Measurements from ENCODE around the gene RPS6KC1.

The RPS6KC1 gene

DNA sequence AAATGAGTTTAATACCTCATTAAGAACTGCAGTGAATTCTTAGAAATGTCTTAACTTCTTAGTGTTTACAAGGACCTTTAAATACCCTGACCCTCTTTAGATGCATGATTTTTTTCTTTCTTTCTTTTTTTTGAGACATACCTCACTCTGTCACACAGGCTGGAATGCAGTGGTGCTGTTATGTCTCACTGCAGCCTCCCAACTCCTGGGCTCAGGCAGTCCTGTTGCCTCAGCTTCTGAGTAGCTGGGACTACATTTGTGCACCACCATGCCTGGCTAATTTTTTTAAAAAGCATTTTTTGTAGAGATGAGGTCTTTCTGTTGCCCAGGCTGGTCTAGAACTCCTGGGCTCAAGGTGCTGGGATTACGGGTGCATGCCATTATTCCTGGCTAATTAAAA, 191.8 kb downstream of the RPS6KC1 start:
- no peak for DNase-seq

DNA sequence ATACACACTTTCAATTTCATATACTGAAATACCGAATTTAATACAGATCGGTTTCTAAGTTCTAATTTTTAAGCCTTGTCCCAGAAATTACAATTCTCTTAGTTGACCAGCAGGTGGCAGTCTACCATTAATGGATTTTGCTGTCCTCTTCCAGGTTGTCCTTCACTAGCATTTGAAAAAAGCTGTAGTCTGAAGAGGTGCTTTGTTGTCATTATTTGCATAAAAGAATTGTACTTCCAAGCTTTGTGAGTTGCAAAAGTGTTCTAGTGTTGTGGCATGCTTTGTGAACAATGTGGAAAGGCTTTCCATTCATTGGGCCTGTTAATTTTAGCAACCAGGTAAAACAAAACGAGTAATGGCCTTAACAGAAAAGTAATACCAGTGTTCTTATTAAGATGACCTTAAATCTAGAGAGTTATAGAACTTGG, 193.6 kb downstream of the RPS6KC1 start:
- no peak for DNase-seq

DNA sequence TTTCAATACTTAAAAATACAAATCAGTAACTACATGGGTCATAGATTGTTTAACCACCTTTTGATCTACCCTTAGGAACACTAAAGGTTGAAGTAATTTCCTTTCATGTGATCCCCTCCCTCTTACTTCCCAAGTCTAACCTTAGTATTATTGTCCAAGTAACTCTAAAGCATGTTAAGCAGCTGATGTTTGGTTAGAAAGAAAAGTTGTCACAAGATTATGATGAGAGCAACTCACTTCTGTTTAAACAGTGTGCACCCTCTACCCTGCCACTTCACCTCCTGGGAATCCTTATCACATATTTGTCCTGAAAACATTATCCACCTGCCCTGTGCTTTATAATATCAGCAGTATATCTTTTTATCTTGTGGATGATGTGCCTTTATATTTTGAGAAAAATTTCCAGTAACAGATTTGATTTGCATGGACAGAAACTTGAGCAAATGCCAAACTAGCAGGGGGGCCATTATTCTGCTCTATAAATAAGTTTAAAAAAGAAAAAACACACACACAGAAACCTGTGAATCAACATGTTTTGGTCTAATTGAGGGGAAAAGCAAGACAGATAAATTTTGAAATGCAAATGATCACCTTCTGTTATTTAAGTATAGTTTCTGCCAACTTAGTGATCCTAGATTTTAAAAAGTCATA, 194.3 kb downstream of the RPS6KC1 start:
- DNase-seq: no peak

DNA sequence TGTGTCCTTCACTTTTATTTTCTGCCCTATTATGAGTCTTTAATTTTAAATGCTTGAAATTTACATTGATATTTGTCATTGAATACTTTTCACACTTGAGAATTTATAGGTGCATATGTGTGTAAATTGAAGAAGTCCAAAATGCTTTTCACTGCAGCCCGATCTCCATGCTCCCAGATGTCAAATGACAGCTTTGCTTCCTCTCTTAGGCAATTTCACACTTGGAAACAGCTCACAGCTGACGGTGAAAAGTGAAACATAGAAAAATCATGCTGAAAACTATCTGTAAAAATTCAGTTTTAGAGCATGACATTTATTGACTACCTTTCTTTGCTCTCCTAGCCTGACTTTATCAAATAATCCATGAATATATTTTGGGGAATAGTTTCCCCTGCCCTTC, 196.0 kb downstream of the RPS6KC1 start:
- DNase-seq: no peak

DNA sequence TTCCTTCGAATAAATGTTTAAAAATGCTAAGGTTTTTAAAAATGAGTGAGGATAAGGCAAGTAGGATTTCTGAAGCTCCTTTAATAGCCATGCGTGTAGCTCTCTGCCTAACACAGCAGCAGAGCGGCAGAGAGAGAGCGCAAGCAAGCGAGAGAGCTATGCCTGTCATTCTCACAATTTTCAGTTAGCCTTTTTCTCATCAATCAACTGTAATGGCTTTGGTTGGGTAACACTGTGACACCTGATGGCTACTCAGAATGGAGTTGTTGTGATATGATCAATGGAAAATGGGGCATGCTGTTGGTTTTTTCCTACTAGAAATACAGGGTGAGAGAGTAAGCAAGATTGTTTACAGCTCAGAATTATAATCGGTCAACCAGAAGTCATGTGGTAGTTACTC, 198.4 kb downstream of the RPS6KC1 start:
- no peak for DNase-seq

DNA sequence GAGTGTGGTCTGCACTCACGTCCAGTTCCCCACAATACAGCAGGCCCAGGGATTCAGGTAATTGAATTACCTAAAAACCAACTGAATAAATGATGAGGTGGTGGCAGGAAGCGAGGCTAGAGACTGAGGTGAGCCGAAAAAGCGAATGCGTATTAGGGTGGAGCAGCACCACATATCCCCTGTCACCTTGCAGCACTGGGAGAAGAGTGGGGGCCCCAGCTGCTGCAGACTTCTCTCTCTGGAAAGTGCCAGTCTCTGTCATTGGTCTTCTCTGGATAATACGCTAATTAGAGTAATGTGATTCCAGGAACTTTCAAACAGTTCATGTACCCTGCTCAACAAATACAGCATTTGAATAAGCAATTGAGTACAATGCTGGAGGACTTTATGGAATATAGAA, 199.0 kb downstream of the RPS6KC1 start:
- DNase-seq: no peak

DNA sequence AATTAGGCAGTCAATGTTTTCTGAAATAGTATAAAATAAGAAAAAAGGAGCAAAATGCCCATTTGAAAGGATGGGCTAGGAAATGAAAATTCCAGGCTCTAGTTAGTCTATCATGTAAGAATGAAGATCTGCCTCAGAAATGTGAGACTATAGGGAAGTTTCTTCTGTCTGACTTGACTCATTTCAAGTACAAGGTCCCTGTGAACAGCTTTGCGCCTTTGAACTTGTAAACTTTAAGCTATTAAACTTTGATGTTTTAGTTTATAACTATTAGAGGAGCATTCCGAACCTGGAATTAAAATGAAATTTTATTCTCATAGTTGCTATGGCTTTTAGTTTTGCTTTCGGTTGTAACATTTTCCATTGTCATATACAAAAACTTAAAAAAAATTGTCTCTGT, 199.4 kb downstream of the RPS6KC1 start:
- no peak for DNase-seq

DNA sequence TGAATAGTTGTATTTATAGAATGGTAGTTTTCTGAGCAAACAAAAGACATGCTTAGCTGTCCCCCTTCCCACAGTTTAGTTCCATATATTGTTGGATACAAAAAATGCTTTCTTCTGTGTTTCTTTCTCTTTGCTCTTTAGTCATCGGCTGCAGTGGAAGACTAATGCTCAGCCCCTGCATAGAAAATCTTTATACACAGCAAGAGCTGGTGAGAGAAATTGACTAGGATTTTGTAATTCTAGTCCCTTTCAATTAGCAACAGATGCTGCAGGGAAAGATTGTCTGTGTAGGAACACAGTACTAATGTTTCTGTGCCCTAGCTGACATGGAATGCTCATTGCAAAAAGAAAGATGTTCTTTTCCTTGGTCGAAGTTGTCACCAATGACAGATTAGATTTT, 200.9 kb downstream of the RPS6KC1 start:
- DNase-seq: no peak

DNA sequence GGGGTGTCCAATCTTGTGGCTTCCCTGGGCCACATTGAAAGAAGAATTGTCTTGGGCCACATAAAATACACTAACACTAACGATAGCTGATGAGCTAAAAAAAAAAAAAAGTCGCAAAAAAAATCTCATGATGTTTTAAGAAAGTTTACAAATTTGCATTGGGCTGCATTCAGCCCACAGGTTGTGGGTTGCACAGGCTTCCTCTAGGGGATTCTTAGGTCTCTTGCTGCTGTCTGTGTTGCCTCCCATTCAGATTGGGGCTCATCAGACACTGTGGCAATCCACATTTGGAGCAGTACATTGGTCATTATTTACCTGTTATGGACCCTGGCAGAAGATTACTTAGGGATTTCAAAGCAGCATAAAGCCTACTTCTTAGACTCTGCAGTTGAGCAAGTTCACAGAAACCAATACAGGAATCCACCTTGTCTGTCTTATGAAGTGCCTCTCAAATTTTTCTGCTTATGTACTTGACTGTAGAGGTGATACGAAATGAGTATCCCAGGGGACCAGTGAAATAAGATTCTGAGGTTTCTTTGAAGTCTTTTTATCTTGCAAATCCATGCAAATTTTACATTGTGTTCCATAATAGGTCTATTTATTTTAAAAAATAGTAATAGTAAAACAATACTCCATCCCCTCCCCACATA, 205.5 kb downstream of the RPS6KC1 start:
- DNase-seq: no peak

DNA sequence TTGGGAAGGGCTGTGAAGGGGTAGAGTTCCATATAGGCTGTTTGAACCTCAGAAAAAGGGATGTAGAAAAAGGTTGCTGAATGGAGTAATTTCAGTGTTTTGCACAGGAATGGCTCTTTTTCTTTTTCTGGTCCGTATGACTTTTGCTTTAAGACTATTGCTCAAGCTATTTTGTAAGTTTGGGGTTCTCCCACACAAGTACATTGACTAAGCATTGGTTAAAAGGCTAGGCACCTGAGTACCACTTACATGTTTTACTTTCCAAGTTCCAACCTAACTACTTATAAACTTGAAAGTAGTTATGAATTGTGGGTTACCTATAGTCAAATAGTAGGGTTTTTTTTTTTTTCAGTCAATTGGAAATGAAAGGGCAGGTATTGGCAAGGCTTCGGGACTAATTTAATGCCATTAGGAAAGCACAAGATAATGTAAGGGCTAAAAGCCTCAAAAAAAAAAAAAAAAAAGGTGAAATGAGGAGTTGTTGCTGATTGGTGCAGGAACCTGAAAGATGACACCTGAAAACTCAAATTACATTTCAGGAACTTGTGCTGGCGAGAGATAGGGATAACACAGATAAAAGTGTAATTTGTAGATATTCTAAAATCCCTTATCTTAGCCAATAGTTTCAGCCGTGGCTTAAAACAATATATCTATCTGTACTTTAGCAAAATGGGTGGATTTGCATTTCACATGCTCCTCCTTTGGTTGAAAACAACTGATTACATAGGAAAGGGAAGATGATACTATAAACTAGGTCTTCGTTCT, 209.5 kb downstream of the RPS6KC1 start:
- DNase-seq: no peak

DNA sequence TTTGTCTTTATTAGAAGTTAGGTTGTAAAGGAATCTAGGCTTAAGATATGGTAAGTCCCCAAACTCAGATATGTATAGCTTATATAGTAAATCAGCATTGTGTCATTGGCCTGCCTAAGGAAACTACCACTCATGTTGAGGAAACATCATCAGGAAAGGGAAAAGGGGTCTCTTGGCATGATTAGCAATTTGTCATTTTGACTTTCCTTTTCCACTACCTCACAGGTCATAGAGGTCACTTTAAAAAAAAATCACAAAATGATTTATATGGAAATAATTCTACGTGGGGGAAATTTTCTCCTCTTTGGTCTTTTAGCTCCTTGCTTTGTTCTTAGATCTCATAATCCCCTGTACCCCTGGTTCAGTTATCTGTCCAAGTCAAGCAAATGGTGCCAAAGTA, 213.5 kb downstream of the RPS6KC1 start:
- DNase-seq: no peak

DNA sequence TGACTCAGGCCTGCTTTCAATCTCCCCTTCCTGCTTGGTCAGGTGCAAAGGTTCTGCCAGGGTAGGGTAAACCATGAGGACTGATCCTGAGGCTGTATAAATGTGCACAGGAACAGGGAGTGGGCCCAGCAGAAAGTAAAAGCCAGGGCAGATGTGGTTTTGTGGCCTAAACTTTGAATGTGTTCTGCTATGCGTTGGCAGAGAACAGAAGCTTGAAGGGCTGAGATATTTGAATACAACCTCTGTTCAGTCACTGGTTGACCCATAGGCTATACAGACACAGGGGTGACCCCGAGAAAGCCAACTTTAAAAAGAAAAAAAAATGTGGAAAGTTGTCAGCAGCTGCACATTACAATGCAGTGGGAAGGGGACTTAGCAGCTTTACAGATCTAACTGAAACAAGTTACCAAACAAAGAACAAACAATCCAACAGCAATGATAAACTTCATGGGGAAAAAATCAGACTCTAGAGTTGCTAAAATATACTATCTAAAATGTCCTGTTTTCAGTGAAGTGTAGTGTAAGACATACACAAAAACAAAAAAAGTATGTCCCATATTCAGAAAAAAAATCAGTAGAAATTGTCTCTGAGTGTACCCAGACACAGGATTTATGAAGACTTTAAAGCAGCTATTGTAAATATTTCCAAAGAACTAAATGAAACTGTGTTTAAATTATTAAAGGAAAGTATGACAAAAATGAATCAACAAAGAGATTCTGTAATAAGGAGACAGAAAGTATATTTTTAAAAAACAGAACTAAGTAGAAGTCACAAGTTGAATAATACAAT, 216.1 kb downstream of the RPS6KC1 start:
- DNase-seq: no peak

DNA sequence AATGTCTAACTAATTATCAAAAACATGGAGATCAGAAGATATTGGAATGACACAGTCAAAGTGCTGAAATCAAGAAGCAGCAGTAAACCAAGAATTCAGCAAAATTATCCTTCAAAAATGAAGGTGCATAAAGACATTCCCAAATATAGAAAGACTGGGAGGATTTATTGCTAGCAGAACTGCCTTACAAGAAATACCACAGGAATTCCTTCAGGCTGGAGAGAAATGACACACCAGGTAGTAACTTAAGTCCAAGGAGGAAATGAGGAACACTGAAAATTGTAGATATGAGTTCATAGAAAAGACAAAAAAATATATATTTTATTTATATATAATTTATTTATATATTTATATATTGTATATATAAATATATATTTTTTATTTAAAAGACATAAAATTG, 217.2 kb downstream of the RPS6KC1 start:
- no peak for DNase-seq

DNA sequence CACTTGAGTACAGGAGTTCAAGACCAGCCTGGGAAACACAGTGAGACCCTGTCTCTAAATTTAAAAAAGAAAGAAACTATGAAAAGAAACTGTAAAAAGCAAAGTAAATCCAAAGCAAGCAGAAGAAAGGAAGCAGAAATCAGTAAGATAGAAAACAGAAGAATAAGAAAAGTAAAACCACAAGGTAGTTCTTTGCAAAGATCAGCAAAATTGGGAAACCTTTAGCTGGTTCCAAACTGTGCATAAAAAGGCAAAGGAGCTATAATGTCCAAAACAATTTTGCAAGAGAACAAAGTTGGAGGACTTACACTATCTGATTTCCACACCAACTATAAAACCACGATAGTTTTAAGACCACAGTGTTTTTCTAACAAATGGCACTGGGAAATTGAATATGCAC, 218.8 kb downstream of the RPS6KC1 start:
- no peak for DNase-seq

DNA sequence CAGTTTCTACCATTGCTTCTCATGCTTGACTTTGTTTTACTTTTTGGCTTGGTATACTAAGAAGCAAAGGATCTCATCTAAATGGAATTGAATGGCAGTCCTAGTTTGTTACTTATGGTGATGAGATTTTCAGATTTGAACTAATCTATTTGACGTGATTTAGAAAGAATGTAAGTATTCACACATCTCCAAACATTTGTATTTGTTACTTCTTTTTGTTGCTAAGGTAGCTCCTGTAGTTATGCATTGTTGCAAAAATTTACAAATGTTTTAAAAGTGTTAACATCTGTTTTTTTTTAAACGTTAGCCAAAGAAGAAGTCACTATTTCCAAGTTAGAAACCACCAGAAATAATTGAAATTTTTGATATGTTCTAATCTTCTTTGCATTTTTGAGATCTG, 222.5 kb downstream of the RPS6KC1 start:
- no peak for DNase-seq

DNA sequence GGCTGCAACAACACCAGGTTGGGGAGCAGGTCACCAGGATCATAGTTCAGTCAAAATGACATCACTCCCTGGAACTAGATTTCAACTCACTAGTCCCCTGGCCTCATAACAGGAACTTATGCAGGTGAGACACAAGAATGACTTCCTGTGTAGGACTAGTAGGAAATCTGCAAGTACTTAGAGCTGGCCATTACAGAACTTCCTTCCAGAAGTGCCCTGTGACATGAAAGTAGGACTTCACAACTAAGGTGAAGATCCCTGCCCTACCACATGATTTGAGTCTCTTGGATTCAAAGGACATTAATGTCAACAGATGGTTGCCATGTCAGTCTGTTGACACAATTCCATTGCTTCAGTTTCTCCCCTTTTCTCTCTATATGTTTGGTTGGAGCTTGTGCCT, 223.1 kb downstream of the RPS6KC1 start:
- no peak for DNase-seq

DNA sequence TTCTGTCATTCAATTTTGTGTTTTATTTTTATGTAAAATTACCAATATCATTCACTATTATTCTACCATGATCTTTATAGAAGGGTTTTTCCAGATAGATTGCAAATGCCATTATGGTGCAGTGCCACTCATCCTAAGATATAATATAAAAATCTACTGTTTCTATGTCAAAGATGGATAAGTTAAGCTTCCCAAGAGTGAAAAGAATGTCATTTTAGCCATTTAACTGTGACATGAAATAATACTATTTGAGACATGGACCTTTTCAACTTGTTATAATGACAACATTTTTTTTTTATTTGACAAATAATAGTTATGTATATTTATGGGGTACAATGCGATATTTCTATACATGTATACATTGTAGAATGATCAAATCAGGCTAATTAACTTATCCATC, 224.3 kb downstream of the RPS6KC1 start:
- DNase-seq: no peak

DNA sequence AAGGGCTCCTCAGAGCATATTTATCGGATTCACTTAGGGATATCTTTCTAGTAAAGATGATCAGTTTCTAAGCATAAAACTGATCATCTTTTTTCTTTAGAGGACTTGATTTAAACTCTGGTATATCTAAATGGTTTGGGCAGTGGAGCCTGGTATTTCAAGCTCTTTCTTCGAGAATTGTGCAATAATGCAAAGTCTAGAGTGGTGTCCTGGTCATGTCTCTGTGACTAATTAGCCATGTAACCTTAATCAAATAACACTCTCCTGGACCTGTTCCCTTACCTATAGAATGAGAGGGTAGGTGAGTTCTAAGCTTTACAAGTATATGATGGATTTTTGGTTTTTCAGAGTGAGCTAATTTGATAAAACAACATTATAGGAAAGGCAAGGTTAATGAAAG, 225.2 kb downstream of the RPS6KC1 start:
- no peak for DNase-seq

DNA sequence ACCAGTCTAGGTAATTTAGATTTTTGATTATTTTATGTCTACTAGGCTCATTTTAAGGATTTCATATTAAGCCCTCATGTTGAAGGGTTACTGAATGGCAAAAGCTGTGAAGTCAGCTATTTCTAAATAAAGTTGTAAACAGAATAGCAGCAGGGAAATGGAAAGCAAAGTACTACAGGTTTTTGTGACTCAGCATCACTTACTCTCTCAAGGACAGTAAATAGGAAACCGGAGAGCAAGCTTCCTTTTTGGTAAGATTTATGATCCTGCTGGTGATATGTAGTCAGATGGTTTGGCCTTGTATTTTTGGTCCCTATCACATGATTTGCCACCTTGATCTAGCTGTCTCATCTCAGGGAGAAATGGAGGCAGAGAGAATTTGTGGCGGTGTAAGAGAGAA, 226.0 kb downstream of the RPS6KC1 start:
- no peak for DNase-seq

DNA sequence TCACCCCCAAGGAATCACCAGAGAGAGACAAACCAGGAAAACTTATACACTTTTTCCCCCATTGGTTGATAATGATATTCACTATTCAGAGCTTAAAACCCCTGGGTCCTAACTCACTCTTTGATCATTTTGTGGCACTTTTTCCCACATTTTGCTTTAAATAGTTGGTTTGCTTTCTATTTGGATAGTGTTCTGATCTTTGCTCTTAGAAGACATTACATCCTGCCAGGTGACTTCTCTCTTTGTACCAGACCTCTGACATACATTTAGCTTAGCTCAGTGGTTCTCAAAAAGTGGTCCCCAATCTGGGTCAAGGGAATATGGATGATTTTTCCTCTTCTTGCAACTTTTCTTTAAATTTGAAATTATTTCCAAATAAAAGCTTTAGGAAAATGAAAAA, 228.4 kb downstream of the RPS6KC1 start:
- DNase-seq: no peak

DNA sequence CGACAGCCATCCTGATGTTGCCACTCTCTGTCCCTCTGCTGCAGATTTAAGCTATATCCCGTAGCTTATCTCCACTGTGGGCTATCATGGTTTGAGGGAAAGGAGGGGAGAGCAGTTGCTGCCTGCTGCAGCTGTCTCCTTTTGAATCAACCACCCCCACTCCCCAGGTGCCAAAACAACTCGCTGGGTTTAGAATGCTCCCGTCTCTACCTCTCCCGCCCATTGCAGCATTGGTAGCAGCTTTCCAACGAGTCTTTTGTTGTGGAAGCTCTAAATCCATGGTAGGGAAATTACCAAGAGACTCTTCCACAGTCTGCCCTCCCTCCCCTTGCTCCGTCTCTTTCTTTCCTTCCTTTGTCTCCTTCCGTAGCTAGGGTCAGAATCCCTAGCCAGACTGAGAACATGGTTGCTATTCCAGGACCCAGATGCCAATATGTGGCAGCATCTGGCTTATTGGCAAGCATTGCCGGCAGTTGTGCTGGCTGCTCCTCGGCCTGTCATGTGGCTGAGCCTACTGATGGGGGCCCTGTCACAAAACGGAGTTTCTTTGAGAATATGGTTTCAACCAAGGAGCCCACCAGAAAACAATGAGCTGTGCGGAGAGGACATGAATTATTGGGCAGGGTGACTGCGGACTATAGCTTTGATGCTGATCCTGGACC, 230.7 kb downstream of the RPS6KC1 start:
- DNase-seq: no peak

DNA sequence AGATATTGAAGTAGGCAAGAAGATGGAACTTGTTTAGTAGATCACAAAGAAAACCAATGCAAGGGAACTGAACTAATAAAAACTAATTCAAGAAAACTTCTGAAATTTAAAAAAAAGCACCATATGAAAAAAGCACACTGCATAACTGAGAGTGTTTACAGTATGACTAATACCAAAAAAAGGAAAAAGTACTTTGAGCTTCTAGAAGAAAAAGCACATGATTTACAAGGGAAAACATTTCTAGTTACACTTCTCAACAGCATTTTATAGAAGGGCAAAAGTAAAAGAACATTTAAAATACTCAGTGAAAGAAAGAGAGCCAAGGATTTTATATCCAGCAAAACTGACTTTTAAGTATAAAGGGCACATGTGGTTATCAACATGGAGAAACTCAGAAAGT, 233.6 kb downstream of the RPS6KC1 start:
- DNase-seq: no peak

DNA sequence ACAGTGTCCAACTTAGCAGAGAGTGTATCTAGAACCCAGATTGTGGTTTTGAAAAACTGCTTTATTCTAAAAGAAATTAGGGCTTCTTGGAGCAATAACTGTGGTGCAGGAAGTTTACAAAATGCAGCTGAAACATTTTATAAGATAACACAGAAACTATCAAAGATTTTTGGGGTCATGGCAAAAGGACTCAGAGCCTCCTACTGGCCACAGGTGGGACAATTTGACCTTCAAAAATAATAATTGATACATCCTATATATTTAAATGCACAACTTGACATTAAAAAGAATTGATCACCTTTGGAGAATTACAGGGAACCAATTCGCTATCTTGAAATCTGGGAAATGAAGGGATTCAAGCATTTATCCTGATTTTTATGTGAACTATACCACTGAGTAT, 235.2 kb downstream of the RPS6KC1 start:
- DNase-seq: no peak
